Vagina (tissue), 2 donors: Measurements from ENCODE around the gene STK17B.

Source experiments
- CTCF ChIP-seq, 3 experiments: fragments of 450-650 bp in 2 of 3; fragments of 200-600 bp in 1 of 3; sonication (generic) in 1 of 3; IDR thresholded peaks; one replicate each; pipeline ENCODE4 v1.5.1; 2017 to 2019; ENCODE audit warnings: antibody characterized with exemption in 3 of 3, mild to moderate bottlenecking in 2 of 3, moderate library complexity in 2 of 3
- POLR2A ChIP-seq, 2 donors: fragments of 450-650 bp; IDR thresholded peaks; one replicate each; pipeline ENCODE4 v1.6.1; 2017; ENCODE audit warnings: antibody characterized with exemption in 2 of 2, mild to moderate bottlenecking in 2 of 2, moderate library complexity in 2 of 2
- POLR2AphosphoS5 ChIP-seq, 2 donors: sonication (generic); formaldehyde crosslinking; IDR thresholded peaks; one replicate each; pipeline ENCODE4 v1.9.0; 2017; ENCODE audit warnings: antibody characterized with exemption in 2 of 2, mild to moderate bottlenecking in 2 of 2, low read depth in 1 of 2; ENCODE audit not compliant: insufficient read depth in 1 of 2

DNA sequence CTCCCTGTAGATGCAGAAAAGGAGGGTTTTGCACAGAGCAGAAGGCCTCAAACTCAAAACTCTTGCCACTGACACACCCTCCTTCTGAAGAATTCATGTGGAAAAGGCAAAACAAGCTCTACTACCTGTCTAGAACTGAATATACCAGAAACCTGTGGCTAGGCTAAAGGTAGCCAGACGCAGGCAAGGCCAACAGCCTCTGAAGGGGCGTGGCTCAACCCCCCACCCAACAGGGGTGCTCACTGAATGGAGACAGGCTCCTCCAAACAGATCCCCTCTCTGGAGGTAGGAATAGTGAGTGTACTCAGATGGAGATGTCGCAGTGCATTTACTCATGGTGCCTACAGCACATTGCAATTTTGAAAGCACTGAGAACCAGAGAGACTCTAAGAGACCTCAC lies 3.0 kb upstream of the STK17B start:
- TF ChIP-seq CTCF (IDR thresholded peaks at IDR 0.05), result no peak
- TF ChIP-seq POLR2AphosphoS5 (IDR thresholded peaks at IDR 0.05; ENCODE audit: insufficient read depth in 1 of 2, low read depth in 1 of 2), result no peak
- no peak for TF ChIP-seq POLR2A (IDR thresholded peaks at IDR 0.05)
